HG03139 (cell line): ENCODE measurements around the gene PTPRM.

Experiments used
- ATAC-seq: cut with Tn5 transposase; IDR thresholded peaks from one replicate; pipeline ENCODE4 v1.9.1; 2021; ENCODE audit not compliant: unreplicated experiment

Gene PTPRM

DNA sequence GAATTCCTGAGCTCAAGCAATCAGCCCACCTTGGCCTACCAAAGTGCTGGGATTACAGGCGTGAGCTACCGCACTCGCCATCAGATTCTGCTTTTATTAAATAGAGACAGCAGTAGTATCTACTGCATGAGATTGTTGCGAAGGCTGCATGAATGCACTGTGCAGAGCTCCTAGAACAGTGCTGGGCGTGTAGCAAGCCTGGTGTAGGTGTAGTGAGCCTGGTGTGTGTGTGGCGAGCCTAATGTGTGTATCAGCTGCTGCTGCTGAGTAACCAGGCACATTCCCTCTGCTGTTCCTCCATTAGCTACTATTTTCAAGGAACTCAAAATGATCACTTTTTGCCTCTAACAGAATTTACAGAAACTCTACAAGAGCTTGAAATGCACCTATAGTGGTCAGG is 57.6 kb downstream of the PTPRM start:
- no peak for ATAC-seq

DNA sequence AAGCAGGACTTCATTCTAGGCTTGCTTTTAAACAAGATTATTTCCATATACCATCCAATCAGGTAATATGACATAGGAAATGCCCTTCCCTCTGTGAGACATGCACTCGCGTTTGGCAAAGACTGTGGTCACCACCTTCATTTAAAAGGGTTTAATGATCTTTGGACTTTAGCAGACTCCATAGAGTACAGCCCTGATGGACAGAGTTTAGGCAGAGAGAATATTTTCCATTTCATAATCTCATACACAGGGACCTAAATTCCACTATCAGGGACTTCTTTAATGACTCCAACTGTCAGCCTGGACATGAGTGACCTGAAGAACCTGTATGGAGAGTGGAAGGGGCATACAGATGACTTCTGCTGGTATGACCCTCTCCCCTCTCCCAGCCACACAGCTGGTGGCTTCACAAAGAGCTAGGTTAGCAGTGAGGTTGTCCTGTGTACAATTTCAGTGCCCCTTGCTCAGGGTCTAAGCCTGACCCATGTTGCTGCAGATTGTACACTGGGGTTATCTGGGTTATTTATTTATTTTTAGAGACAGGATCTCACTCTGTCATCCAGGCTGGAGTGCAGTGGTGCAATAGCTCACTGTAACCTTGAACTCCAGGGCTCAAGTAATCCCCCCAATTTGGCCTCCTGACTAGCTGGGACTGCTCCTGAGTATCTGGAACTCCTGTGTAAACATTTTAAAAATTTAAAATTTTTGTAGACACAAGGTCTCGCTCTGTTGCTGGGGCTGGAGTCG is 59.2 kb downstream of the PTPRM start:
- ATAC-seq, result no peak

DNA sequence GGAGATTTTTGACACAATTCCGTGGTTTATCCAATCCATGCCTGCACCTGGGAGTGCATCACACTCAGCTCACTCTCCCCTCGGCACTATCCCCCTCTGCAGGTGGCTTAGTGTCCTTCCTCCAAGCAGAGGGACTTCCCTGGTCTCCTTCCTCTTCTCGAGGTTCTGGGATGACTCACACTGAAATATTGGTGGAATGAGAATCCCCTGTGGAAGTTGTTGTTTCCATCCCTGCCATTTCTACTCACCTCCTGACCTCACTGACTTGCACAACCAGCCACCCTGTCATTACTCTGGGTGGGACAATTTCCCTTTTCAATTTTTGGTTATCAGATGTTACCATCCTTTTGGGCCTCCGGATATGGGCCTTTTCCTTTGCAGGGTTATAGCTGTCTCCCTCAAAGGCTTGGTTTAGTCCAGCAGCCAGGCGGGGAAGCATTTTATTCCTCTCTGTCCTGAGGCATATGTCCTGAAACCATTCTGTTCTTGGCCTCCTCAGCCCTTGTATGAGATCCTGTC is 59.9 kb downstream of the PTPRM start:
- no peak for ATAC-seq

DNA sequence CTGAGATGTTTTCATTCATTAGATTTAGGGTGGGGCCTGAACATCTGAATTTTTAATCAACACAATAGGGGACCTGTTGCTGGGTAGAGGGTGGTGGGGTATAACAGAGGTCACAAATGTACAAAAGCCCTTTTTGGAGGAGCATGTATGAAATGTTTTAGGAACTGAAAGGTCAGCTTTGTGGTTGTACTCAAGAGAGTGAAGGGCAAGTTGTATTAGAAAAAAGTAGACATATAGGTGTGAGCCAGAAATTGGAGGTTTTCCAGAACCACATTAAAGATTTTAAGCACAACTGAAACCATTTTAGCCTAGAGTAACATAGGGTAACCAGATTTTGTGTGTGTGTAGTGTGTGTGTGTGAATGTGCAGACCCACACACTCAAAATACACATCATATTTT is 62.3 kb downstream of the PTPRM start:
- no peak for ATAC-seq

DNA sequence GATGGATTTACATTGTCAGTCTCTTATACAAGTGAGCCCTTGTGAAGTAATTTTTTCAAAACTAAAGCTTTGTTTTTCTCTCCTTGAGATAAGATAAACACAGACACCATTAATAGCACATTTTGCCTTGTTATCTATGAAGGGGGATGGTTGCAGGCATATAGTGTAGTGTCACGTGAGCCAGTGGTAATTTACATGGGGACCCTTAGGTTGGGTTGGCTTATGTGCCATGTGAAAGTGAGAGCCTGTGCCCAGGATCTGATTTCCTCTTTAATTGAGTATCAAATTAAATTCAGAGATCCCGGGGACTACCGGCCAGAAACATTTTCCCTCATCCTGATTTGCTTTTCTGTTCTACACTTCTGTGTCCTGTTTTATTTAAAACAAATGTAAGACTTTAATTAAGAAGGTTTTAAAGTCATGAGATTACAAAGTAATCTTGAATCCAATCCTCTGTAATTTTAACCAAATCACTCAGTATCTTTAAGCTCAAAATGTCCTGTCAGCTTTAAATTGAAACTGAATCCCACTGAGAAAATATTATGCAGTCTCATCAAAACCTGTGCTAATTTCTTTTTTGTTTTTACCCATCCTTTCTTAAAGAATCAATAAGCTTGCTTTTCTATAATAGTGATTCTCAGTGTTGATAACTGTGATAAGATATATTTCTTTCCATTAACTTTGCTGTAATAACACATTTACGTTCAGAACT is 63.8 kb downstream of the PTPRM start:
- no peak for ATAC-seq

DNA sequence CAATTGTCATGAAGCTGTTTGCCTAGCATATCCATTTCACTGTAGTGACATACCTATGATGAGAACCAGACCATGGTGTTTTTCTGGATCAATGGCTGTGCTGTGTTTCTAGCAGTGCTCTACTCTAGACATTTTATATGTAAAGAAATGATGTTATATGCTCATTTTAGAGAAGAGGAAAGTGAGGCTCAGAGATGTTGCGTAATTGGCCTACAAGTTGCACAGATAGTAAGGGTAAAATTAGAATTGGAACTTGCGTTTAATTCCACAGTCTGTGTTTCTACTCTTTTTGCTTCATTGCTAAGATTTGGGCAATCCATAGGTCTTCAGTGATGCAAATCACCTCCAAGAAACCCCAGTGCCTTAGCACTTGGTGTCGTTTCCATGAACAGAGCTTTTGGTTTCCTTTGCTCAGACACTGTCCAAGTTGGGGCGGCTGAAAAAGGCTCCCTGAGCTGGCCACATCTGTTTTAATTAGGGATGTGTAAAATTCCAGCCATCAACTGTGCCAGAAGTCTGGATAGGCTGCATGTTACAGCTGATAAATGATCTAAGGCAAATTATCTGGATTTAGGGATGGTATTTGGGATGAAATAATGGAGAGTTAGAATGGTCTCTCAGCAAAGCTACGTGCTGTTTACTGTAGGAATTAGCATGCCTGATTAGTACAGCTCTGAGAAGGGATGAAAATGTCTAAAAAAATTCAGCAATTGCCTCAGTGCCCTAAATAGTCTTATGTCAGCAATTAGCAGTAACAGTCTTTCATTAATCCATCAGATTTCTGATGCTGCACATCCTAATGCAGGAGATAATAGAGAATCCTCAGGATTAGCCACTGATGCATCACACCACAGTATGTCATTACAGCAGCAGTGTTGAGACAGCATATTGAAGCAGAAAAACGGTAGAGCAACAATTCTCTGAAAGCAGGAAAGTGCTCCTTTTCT is 65.3 kb downstream of the PTPRM start:
- no peak for ATAC-seq

DNA sequence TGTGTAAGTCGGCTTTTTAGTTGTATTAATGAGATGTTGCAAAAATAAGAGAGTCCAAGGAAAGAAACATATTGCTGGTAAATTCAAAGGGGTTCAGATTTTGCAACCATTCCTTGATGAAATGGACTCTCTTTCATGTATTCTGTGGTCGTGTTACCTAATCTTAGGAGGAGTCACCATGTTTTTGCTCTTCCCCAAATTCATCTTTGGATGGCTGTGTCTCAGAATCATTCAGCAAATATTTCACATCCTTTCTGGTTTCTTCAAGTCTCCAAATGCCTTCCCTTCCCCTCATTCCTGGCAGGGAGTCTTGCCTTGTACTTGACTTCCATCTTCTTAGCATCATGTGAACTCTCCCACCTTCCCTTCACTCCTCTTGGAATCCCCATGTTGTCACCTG is 66.1 kb downstream of the PTPRM start:
- no peak for ATAC-seq

DNA sequence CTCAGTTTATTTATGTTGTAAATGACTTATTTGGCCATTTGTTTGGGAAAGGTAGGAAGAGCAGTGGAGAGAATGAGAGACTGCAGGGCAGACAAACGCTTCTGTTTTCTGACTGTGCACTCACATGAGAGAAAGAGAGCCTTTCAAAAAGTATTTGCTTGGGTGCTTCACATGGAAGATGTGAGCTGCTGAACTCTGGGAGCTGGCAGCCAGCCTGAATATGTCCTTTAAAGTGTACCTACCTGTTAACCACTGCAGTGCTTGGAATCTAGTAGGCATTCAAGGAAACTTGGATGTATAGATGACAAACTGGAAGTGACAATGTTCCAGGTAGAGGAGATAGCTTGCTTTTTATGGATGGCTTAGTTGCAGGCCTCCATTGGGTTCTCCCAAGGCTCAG is 68.8 kb downstream of the PTPRM start:
- ATAC-seq, result no peak

DNA sequence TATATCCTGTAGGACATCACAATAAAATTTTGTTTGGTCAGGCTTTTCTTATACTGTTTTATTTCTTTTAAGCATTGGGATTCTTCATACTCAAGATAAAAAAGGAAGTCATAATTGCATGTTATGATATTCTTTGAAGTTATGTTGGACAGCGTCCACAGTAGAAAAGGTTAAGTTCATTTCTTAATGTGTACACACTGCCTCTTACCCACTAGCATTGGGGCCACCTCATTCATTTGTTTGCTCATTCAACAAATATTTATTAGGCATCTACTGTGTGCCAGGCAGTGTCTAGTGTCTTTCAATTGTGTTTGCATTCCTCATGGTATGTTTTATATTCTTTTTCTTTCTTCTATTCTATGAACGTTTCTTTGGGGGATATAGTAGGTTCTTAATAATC is 70.2 kb downstream of the PTPRM start:
- no peak for ATAC-seq

DNA sequence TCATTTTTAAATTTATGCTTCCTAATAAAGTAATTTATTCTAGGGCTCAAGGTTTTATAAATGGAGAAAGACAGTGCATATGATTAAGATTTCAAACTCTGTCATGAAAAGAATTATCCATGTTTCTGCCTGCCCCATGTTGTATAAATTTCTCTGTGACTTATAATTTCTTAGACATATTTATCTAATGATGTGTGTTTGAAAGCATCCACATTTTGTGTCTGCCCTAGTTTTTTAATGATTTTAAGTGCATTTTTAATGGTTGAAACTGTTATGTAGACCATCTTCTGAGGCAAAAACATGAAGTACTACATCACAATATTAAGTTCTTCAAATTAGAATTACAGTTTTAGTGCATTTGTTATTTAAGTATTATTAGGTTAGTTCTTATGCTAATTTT is 71.2 kb downstream of the PTPRM start:
- ATAC-seq, result no peak

DNA sequence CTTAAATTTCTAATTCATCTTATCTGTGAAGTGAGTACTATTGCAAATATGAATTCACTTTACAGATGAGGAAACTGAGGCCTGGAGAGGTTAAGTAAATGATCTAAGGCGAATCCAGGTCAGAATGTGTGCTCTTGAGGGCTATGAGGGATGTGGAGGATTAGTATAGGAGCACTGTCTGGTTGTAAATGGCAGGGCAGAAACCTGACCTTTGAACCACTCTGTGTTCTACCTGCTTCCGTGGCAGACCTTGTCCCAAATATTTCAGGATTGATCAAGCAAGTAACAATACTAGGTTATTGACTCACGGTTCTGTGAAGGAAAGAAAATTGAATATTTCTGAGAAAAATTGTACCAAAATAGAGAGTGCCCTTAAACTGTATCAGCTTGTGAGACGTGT is 74.7 kb downstream of the PTPRM start:
- ATAC-seq, result no peak

DNA sequence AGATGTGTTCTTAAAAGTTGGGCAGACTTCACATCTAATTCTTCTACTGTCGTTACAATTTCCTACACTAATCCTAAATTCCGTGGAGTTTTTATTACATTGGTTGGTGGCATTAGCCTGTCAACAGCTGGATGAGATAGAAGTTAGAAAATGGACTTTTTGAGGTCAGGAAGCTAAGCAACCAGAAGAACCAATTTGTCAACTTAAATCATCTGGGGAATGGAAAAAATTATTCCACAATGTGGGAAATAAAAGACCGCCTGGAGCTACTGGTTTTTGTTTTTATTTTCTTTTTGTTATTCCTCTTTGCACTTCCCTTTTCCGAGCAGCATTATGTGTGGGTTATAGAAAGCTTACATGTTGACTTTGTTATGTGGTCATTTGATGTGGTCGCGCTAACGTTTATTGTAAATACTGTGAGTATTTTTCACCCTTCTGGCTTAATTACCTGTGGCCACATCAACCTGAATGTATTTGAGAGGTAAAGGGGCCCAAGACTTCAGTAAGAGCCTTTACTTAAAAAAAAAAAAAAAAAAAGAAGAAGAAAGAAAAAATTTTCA is 75.3 kb downstream of the PTPRM start:
- no peak for ATAC-seq

DNA sequence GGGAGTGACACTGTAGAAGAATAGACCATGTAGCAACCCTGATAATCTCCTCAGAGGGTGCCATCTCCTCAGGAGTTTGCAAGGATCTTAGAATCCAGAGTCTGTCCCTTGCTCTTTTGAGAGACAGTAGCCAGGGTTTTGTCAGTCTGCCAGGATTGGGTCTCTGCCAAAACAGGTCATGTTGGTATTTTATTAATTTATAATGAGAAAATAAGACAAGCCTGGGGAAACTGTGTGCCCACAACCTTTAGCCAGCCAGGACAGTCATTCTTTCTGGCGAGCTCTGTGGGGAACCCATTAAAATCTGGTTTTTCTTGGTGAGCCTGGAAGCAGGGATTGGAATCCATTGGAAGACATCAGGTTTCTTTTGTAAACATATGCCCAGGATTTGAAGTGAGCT is 78.6 kb downstream of the PTPRM start:
- ATAC-seq, result no peak

DNA sequence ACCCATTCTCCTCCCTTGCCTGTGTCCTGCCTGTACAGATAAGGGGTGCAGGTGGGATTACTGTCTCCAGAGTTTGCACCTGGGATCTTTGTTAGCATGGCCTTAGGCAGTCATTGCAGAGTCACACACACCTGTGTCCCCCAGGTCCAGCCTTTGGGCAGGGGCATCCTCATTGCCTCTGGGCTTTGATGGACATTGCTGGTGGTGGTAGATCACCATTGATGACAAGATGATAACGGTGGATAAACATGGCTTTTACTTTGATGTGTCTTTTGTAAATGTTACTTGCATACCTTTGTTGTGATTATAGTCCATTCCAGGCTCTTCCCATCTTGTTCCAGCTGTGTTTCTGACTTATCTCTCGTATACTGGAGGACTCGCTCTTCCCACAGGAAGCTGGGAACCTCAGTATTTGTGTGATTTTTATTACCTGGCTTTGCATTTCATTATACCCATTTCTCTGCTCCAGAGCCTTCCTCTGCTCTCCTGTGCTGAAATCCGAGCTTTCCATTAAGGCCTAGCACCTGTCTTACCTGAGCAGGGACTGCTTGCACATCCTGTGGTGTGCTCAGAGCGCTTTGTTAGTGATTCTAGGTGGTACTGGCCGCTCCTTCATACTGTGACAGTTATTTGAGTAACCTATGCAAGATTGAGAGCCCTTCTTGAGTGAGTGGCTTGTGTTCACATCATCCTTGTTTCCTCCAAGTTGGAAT is 79.2 kb downstream of the PTPRM start:
- no peak for ATAC-seq

DNA sequence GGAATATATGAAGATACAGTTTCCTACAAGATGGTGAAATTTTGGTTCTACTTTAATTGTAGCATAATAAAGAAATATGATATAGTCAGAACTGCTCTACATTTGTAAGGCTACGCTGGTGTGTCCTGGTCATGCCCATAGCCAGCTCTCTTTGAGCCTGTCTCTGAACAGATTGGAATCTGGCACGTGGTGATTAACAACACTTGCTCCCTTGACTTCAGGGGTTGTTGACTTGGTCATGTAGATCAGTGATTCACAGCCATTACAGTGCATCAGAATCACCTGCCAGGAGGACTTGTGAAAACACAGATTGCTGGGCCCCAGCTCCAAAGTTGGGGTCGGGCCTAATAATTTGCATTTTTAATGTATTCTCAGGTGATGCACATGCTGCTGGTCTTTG is 80.4 kb downstream of the PTPRM start:
- no peak for ATAC-seq

DNA sequence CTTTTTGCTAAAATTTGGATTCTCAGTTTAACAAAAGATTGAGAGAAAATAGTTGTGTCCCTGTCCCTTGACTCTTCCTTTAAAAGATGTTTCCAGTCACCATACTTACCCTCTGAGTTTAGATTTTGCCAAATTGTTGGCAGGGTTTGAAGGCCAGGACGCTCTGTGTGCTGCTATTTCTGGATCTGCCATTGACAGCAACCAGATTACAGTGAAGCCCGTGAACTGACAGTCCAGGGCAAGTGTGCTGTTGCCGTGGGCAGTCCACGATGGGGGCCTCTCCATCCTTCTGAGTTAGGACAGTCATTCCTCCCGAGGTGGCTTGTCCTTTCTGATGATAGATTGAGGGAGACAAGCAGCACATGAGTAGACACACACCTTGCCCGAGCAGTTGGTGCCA is 89.9 kb downstream of the PTPRM start:
- no peak for ATAC-seq

DNA sequence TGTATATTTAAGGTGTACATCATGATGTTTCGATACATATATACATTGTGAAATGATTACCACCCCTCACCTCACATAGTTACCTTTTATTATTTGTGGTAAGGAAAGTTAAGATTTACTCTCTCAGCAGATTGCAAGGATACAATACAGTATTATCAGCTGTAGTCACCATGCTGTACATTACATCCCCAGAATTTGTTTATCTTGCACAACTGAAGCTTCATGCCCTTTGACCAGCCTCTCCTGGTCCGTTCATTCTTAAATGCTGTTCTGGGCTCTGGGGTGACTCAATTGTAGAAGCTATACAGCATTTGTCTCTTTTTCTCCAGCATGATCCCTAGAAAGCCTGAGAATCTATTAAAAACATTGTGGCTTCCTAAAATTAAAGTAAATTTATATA is 90.8 kb downstream of the PTPRM start:
- no peak for ATAC-seq

DNA sequence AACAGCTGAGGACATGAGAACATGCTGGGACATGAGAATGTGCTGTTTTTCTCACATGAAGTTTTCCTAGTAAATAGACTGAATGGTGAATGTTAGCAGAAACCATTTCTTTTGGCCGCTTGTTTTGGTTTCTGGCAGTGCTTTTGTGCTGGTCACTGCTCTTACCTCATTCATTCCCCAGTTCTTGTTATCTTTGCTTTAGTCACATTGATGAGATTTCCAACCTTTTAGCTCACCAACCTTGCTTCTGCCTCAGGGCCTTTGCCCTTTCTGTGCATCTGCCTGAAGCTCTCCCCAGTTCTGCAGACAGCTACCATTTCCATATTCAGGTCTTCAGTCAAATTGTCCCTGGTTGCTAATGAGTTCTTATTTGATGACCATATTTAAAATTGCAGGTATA is 91.6 kb downstream of the PTPRM start:
- no peak for ATAC-seq

DNA sequence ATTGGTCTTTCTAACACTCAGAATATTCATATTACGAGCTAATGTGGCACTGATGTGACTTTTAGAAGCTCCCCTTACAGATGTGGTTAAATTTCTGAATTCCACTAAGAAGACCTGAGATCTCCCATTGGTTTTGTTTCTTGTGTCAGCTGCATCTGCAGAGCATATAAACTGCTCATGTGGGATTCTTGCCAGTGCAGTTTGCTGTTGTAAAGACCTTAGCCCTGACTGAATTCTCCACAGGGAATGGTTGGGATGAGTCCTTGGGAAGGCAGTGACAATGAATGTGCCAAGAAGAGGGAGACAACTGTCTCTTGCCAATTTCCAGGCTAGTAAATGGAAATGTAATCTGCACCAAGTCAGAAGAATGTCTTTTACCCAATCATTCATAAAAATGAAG is 94.1 kb downstream of the PTPRM start:
- no peak for ATAC-seq

DNA sequence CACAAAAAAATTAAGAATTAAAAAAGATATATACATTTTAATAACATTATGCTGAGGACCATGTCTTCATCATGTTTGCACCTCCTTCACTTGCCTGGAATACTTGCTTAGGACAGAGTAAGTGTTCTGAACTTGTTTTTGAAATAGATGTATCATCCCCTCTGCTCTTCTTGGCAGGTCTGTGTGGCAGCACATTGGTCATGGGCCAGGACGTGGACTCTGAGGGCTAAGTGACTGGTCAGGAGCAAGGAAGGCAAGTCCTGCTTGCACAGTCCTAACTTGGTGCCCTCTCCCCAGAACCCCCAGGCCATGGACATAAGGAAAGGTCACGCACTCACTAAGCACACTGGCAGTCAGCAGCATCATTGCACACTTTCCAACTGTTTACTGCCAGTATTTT is 95.8 kb downstream of the PTPRM start:
- no peak for ATAC-seq
